ENCODE results near the gene CNTNAP2. TPM values are rescaled to one million over a fixed set of nuclear protein-coding genes. Genes with fewer than 3 reads are reported as not detected.

The CNTNAP2 gene
- total RNA-seq, 2 experiments from 2014 or later = not detected

GRCh38 chr7:147308539-147308938 lies 1191.9 kb downstream of the CNTNAP2 start:
- ChIA-PET POLR2A (no interaction called here), CTCF (no interaction called here)
- H3K36me3 ChIP-seq (ENCODE audit: insufficient read depth, low read length) = no peaks in the 10 kb centered on the region
- TF ChIP-seq, protein P1, sequence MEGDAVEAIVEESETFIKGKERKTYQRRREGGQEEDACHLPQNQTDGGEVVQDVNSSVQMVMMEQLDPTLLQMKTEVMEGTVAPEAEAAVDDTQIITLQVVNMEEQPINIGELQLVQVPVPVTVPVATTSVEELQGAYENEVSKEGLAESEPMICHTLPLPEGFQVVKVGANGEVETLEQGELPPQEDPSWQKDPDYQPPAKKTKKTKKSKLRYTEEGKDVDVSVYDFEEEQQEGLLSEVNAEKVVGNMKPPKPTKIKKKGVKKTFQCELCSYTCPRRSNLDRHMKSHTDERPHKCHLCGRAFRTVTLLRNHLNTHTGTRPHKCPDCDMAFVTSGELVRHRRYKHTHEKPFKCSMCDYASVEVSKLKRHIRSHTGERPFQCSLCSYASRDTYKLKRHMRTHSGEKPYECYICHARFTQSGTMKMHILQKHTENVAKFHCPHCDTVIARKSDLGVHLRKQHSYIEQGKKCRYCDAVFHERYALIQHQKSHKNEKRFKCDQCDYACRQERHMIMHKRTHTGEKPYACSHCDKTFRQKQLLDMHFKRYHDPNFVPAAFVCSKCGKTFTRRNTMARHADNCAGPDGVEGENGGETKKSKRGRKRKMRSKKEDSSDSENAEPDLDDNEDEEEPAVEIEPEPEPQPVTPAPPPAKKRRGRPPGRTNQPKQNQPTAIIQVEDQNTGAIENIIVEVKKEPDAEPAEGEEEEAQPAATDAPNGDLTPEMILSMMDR (IDR thresholded peaks at IDR 0.05) = no peak
- Mint-ChIP-seq H3K4me1 (ENCODE audit: low read depth) (no peaks in the 10 kb centered on the region), H3K36me3 (ENCODE audit: low read depth) (no peaks in the 10 kb centered on the region), H3K9me3 (peaks cover 5% of the 10 kb centered on the region), H3K27ac (no peak overlapping the region), H3K27me3 (no peaks in the 10 kb centered on the region), H3K4me3 (no peak overlapping the region)
- no peaks in the 10 kb centered on the region for H3K27me3 ChIP-seq (ENCODE audit: control insufficient read depth in 1 of 2, insufficient read depth in 2 of 2, low read length in 2 of 2)
- ATAC-seq (ENCODE audit: poor library complexity) (no peak), DNase-seq (no peak)
- H3K4me3 ChIP-seq (ENCODE audit: low read length) = no peak overlapping the region
- no peak overlapping the region for H3K27ac ChIP-seq (ENCODE audit: low read depth in 1 of 2, low read length in 2 of 2)
- peaks cover 0 to 4% of the 10 kb centered on the region in 2 experiments for H3K9me3 ChIP-seq (ENCODE audit: control insufficient read depth in 1 of 2, insufficient read depth in 1 of 2, low read length in 2 of 2)
- no peaks in the 10 kb centered on the region for H3K4me1 ChIP-seq (ENCODE audit: insufficient read depth, low read length)
- intact Hi-C loops (cut with DNase I, micrococcal nuclease) = no loop called here

DNA sequence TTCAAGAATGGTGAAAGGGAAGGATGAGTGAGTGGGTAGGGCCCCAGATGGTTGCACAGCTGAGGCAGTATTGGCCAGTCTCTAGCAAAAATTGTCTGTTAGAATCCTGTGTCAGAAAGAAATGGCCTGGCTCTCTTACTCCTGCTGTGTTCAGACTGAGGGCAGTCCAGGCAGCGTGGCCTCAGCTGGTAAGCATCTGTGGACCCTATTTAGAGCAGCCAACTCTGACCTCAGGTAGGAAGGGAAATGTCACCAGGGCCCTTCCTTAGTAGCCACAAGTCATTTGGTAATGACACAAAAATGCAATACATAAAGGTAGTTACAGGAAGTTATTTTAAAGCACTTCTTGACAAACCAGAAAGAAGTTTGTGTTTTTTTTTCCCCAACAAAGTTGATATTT lies 1194.7 kb downstream of the CNTNAP2 start:
- Histone ChIP-seq H3K4me1 (ENCODE audit: insufficient read depth, low read length) (no peaks in the 10 kb centered on the region), H3K27ac (ENCODE audit: low read depth in 1 of 2, low read length in 2 of 2) (no peak overlapping the region), H3K36me3 (ENCODE audit: insufficient read depth, low read length) (no peaks in the 10 kb centered on the region), H3K9me3 (ENCODE audit: control insufficient read depth in 1 of 2, insufficient read depth in 1 of 2, low read length in 2 of 2) (peaks cover 0 to 8% of the 10 kb centered on the region in 2 experiments), H3K4me3 (ENCODE audit: low read length) (no peak overlapping the region), H3K27me3 (ENCODE audit: control insufficient read depth in 1 of 2, insufficient read depth in 2 of 2, low read length in 2 of 2) (no peaks in the 10 kb centered on the region)
- Mint-ChIP-seq H3K27ac (no peak overlapping the region), H3K9me3 (peaks cover 4% of the 10 kb centered on the region), H3K36me3 (ENCODE audit: low read depth) (no peaks in the 10 kb centered on the region), H3K4me3 (no peak overlapping the region), H3K27me3 (no peaks in the 10 kb centered on the region), H3K4me1 (ENCODE audit: low read depth) (no peaks in the 10 kb centered on the region)
- intact Hi-C loops (cut with DNase I, micrococcal nuclease) = no loop called here
- TF ChIP-seq, protein P1 (IDR thresholded peaks at IDR 0.05) = no peak
- ATAC-seq (ENCODE audit: poor library complexity) = no peak
- no peak for DNase-seq
- ChIA-PET CTCF (no interaction called here), POLR2A (no interaction called here)

GRCh38 chr7:147321504-147321903 lies 1204.9 kb downstream of the CNTNAP2 start:
- H3K9me3 Mint-ChIP-seq = peaks cover 1% of the 10 kb centered on the region
- no peak for ATAC-seq (ENCODE audit: poor library complexity)
- Histone ChIP-seq H3K27ac (ENCODE audit: low read depth in 1 of 2, low read length in 2 of 2) (no peak overlapping the region), H3K4me3 (ENCODE audit: low read length) (no peak overlapping the region), H3K27me3 (ENCODE audit: control insufficient read depth in 1 of 2, insufficient read depth in 2 of 2, low read length in 2 of 2) (no peaks in the 10 kb centered on the region), H3K4me1 (ENCODE audit: insufficient read depth, low read length) (no peaks in the 10 kb centered on the region), H3K36me3 (ENCODE audit: insufficient read depth, low read length) (no peaks in the 10 kb centered on the region), H3K9me3 (ENCODE audit: control insufficient read depth in 1 of 2, insufficient read depth in 1 of 2, low read length in 2 of 2) (peaks cover 0 to 7% of the 10 kb centered on the region in 2 experiments)
- CTCF ChIA-PET = no interaction called here
- H3K27ac Mint-ChIP-seq = no peak overlapping the region
- TF ChIP-seq, protein P1 (IDR thresholded peaks at IDR 0.05) = no peak
- POLR2A ChIA-PET = no interaction called here
- intact Hi-C loops (cut with DNase I, micrococcal nuclease) = no loop called here
- no peaks in the 10 kb centered on the region for H3K36me3 Mint-ChIP-seq (ENCODE audit: low read depth)
- no peaks in the 10 kb centered on the region for H3K27me3 Mint-ChIP-seq
- H3K4me1 Mint-ChIP-seq (ENCODE audit: low read depth) = no peaks in the 10 kb centered on the region
- DNase-seq = no peak
- H3K4me3 Mint-ChIP-seq = no peak overlapping the region

Data from CD4-positive, alpha-beta T cell (primary cell).